H9 (cell line): ENCODE data around the gene TBATA. TPM values are rescaled to one million over a fixed set of nuclear protein-coding genes. Genes with fewer than 3 reads are reported as not detected.

Experiments used
- DNase-seq: peaks from one replicate; pipeline ENCODE4 v3.0.0-alpha.2; 2017
- H2AFZ ChIP-seq: one replicate; pipeline ENCODE4 v1.6.1; 2013; ENCODE audit warnings: mild to moderate bottlenecking, low read length, control low read depth, moderate library complexity
- H2AK5ac ChIP-seq: 2 replicates; pipeline ENCODE4 v1.6.1; 2013; ENCODE audit warnings: low read length, control low read depth, mixed read lengths; ENCODE audit not compliant: insufficient read length
- H2BK120ac ChIP-seq: one replicate; pipeline ENCODE4 v1.6.1; 2013; ENCODE audit warnings: low read depth, mild to moderate bottlenecking, low read length, control low read depth, inconsistent platforms; ENCODE audit not compliant: poor library complexity, severe bottlenecking
- H2BK12ac ChIP-seq: 2 replicates; pipeline ENCODE4 v1.6.1; 2013; ENCODE audit warnings: low read length, control low read depth, mixed read lengths, low read depth; ENCODE audit not compliant: insufficient read length
- H2BK15ac ChIP-seq: 2 replicates; pipeline ENCODE4 v1.6.1; 2013; ENCODE audit warnings: low read depth, low read length, control low read depth
- H2BK20ac ChIP-seq: one replicate; pipeline ENCODE4 v1.6.1; 2013; ENCODE audit warnings: low read depth, mild to moderate bottlenecking, low read length, control low read depth, inconsistent platforms; ENCODE audit not compliant: poor library complexity, severe bottlenecking
- H2BK5ac ChIP-seq: 2 replicates; pipeline ENCODE4 v1.6.1; 2013; ENCODE audit warnings: low read length, control low read depth, mixed read lengths; ENCODE audit not compliant: insufficient read length
- H3K14ac ChIP-seq: 2 replicates; pipeline ENCODE4 v1.6.1; 2013; ENCODE audit warnings: low read length, control low read depth; ENCODE audit not compliant: insufficient read depth
- H3K18ac ChIP-seq: 2 replicates; pipeline ENCODE4 v1.6.1; 2013; ENCODE audit warnings: low read depth, mild to moderate bottlenecking, mixed read lengths, low read length, control low read depth; ENCODE audit not compliant: insufficient read length
- H3K23ac ChIP-seq: 2 replicates; pipeline ENCODE4 v1.6.1; 2013; ENCODE audit warnings: low read length, control low read depth, mixed read lengths, low read depth; ENCODE audit not compliant: insufficient read length
- H3K23me2 ChIP-seq: 2 replicates; pipeline ENCODE4 v1.6.1; 2013; ENCODE audit warnings: low read depth, mild to moderate bottlenecking, mixed read lengths, low read length, control low read depth; ENCODE audit not compliant: insufficient read length, poor library complexity, severe bottlenecking
- H3K27ac ChIP-seq: 2 replicates; pipeline ENCODE4 v1.5.1; 2013; ENCODE audit warnings: low read length, control low read depth, mixed read lengths, low read depth; ENCODE audit not compliant: insufficient read length
- H3K27me3 ChIP-seq: 2 replicates; pipeline ENCODE4 v1.6.1; 2013; ENCODE audit warnings: low read length, control low read depth, inconsistent platforms; ENCODE audit not compliant: insufficient read depth
- H3K4ac ChIP-seq: 2 replicates; pipeline ENCODE4 v1.6.1; 2013; ENCODE audit warnings: low read depth, mild to moderate bottlenecking, control low read depth, inconsistent platforms, low read length, moderate library complexity
- H3K4me1 ChIP-seq: 2 replicates; pipeline ENCODE4 v1.6.1; 2013; ENCODE audit warnings: low read length, control low read depth, inconsistent platforms; ENCODE audit not compliant: insufficient read depth
- H3K4me2 ChIP-seq: 2 replicates; pipeline ENCODE4 v1.6.1; 2013; ENCODE audit warnings: low read length, control low read depth, mixed read lengths; ENCODE audit not compliant: insufficient read length, insufficient read depth
- H3K56ac ChIP-seq: 2 replicates; pipeline ENCODE4 v1.6.1; 2013; ENCODE audit warnings: low read depth, mild to moderate bottlenecking, mixed read lengths, low read length, control low read depth; ENCODE audit not compliant: insufficient read length
- H3K79me1 ChIP-seq: 2 replicates; pipeline ENCODE4 v1.6.1; 2013; ENCODE audit warnings: low read depth, mild to moderate bottlenecking, moderate library complexity, low read length, control low read depth, inconsistent platforms; ENCODE audit not compliant: insufficient read depth, poor library complexity, severe bottlenecking
- H3K79me2 ChIP-seq: 2 replicates; pipeline ENCODE4 v1.6.1; 2013; ENCODE audit warnings: low read length, control low read depth, inconsistent platforms; ENCODE audit not compliant: insufficient read depth
- H3K9ac ChIP-seq: 2 replicates; pipeline ENCODE4 v1.6.1; 2013; ENCODE audit warnings: low read length, control low read depth, mixed read lengths; ENCODE audit not compliant: insufficient read length; ENCODE audit errors: extremely low read depth
- H3K9me3 ChIP-seq: one replicate; pipeline ENCODE4 v1.6.1; 2013; ENCODE audit warnings: low read depth, low read length, inconsistent platforms; ENCODE audit not compliant: control insufficient read depth
- H3T11ph ChIP-seq: one replicate; pipeline ENCODE4 v1.6.1; 2013; ENCODE audit warnings: mild to moderate bottlenecking, low read length, control low read depth, inconsistent platforms
- H4K20me1 ChIP-seq: one replicate; pipeline ENCODE4 v1.6.1; 2013; ENCODE audit not compliant: control insufficient read depth, insufficient read length, insufficient read depth
- H4K5ac ChIP-seq: 2 replicates; pipeline ENCODE4 v1.6.1; 2013; ENCODE audit warnings: low read depth, mild to moderate bottlenecking, mixed read lengths, low read length, control low read depth; ENCODE audit not compliant: insufficient read length
- H4K8ac ChIP-seq: replicated peaks from 2 replicates; pipeline ENCODE4 v1.6.1; 2013; ENCODE audit warnings: low read length, control low read depth, mixed read lengths, low read depth; ENCODE audit not compliant: insufficient read length
- H4K91ac ChIP-seq: 2 replicates; pipeline ENCODE4 v1.6.1; 2013; ENCODE audit warnings: low read depth, mild to moderate bottlenecking, moderate library complexity, mixed read lengths, low read length, control low read depth; ENCODE audit not compliant: insufficient read length
- H3K27ac Mint-ChIP-seq, 3 experiments: 2 replicates in 2 of 3; 3 replicates in 1 of 3; pipeline ENCODE4 v1.8.0; 2020 to 2021; ENCODE audit warnings: mixed read lengths in 3 of 3, mild to moderate bottlenecking in 1 of 3, moderate library complexity in 1 of 3
- H3K27me3 Mint-ChIP-seq: 2 replicates; pipeline ENCODE4 v1.8.0; 2021; ENCODE audit warnings: low read depth, mild to moderate bottlenecking, moderate library complexity, mixed read lengths
- H3K36me3 Mint-ChIP-seq, 3 experiments: 2 replicates in 2 of 3; 3 replicates in 1 of 3; pipeline ENCODE4 v1.8.0; 2020 to 2021; ENCODE audit warnings: low read depth in 3 of 3, mixed read lengths in 3 of 3; ENCODE audit not compliant: insufficient read depth in 1 of 3
- H3K4me1 Mint-ChIP-seq, 2 experiments: 2 replicates each; pipeline ENCODE4 v1.8.0; 2020; ENCODE audit warnings: mixed read lengths in 2 of 2
- H3K4me3 Mint-ChIP-seq, 2 experiments: 2 replicates in 1 of 2; 3 replicates in 1 of 2; pipeline ENCODE4 v1.8.0; 2020 to 2021; ENCODE audit warnings: mild to moderate bottlenecking in 2 of 2, mixed read lengths in 2 of 2, moderate library complexity in 1 of 2
- H3K9me3 Mint-ChIP-seq, 2 experiments: 2 replicates in 1 of 2; 3 replicates in 1 of 2; pipeline ENCODE4 v1.8.0; 2020; ENCODE audit warnings: mild to moderate bottlenecking in 2 of 2, mixed read lengths in 2 of 2, moderate library complexity in 1 of 2
- WGBS: extraction: QIAGEN DNeasy Blood & Tissue Kit; methylation state at CpG from one replicate; pipeline ENCODE4 v1.1.7; 2013; ENCODE audit warnings: missing lambda C conversion rate, low lambda C conversion rate, mixed read lengths; ENCODE audit not compliant: insufficient read length; ENCODE audit errors: extremely low coverage; 5-methylcytosine and 5-hydroxymethylcytosine counted together
- total RNA-seq: library from RNA; stranded (reverse); gene quantifications from 2 replicates; pipeline ENCODE4 v1.2.1, GENCODE V29; 2021
- TF ChIP-seq, protein P1 (sequence below): fragments of 200-600 bp; sonication (generic); conservative IDR thresholded peaks from 3 replicates; pipeline ENCODE4 v1.8.0; 2021; ENCODE audit warnings: antibody characterized with exemption, mild to moderate bottlenecking

Gene TBATA
- total RNA-seq, 1 experiment from 2014 or later: not detected

GRCh38 chr10:70779088-70779487 lies 6.1 kb downstream of the TBATA start:
- no peak overlapping the region for H2BK15ac ChIP-seq
- no peaks in the 10 kb centered on the region for H3K79me1 ChIP-seq
- no peaks in the 10 kb centered on the region for H3K23me2 ChIP-seq
- peaks cover 2% of the 10 kb centered on the region for H4K20me1 ChIP-seq
- Mint-ChIP-seq H3K27me3 (no peaks in the 10 kb centered on the region), H3K4me1 (peaks cover 5 to 14% of the 10 kb centered on the region in 2 experiments; a peak in 3 of 4 replicates), H3K4me3 (no peak overlapping the region), H3K9me3 (no peaks in the 10 kb centered on the region), H3K36me3 (no peaks in the 10 kb centered on the region), H3K27ac (peak overlapping the region in 1 of 3 experiments; percentile 48; a peak in 1 of 7 replicates)
- H4K8ac ChIP-seq: no peak overlapping the region
- H4K5ac ChIP-seq: no peak overlapping the region
- H2BK20ac ChIP-seq: no peak overlapping the region
- H3K9me3 ChIP-seq: no peaks in the 10 kb centered on the region
- H3K18ac ChIP-seq: no peak overlapping the region
- no peak overlapping the region for H3K4ac ChIP-seq
- DNase-seq: no peak
- H3K9ac ChIP-seq: no peak overlapping the region
- no peak overlapping the region for H3K27ac ChIP-seq
- TF ChIP-seq, protein P1, sequence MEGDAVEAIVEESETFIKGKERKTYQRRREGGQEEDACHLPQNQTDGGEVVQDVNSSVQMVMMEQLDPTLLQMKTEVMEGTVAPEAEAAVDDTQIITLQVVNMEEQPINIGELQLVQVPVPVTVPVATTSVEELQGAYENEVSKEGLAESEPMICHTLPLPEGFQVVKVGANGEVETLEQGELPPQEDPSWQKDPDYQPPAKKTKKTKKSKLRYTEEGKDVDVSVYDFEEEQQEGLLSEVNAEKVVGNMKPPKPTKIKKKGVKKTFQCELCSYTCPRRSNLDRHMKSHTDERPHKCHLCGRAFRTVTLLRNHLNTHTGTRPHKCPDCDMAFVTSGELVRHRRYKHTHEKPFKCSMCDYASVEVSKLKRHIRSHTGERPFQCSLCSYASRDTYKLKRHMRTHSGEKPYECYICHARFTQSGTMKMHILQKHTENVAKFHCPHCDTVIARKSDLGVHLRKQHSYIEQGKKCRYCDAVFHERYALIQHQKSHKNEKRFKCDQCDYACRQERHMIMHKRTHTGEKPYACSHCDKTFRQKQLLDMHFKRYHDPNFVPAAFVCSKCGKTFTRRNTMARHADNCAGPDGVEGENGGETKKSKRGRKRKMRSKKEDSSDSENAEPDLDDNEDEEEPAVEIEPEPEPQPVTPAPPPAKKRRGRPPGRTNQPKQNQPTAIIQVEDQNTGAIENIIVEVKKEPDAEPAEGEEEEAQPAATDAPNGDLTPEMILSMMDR: no peak
- no peaks in the 10 kb centered on the region for H3K4me1 ChIP-seq
- no peak overlapping the region for H3T11ph ChIP-seq
- H3K79me2 ChIP-seq: no peaks in the 10 kb centered on the region
- no peak overlapping the region for H2BK5ac ChIP-seq
- H2AFZ ChIP-seq: no peak overlapping the region
- no peak overlapping the region for H3K4me2 ChIP-seq
- H2BK12ac ChIP-seq: no peak overlapping the region
- no peak overlapping the region for H3K23ac ChIP-seq
- no peak overlapping the region for H4K91ac ChIP-seq
- H2BK120ac ChIP-seq: no peak overlapping the region
- no peak overlapping the region for H3K56ac ChIP-seq
- H3K14ac ChIP-seq: no peak overlapping the region
- no peak overlapping the region for H2AK5ac ChIP-seq
- no CpG with 5 or more reads among the region's 2 CpGs for WGBS
- H3K27me3 ChIP-seq: no peaks in the 10 kb centered on the region
